GM21576 (cell line): ENCODE measurements around the gene PTPRG.
A peak's percentile ranks its signal among the peaks of the same experiment; 100 is the strongest.

Experiments
- ATAC-seq: cut with Tn5 transposase; IDR thresholded peaks from one replicate; pipeline ENCODE4 v1.9.1; 2021; ENCODE audit warnings: mild to moderate bottlenecking, moderate library complexity; ENCODE audit not compliant: unreplicated experiment

PTPRG gene

DNA sequence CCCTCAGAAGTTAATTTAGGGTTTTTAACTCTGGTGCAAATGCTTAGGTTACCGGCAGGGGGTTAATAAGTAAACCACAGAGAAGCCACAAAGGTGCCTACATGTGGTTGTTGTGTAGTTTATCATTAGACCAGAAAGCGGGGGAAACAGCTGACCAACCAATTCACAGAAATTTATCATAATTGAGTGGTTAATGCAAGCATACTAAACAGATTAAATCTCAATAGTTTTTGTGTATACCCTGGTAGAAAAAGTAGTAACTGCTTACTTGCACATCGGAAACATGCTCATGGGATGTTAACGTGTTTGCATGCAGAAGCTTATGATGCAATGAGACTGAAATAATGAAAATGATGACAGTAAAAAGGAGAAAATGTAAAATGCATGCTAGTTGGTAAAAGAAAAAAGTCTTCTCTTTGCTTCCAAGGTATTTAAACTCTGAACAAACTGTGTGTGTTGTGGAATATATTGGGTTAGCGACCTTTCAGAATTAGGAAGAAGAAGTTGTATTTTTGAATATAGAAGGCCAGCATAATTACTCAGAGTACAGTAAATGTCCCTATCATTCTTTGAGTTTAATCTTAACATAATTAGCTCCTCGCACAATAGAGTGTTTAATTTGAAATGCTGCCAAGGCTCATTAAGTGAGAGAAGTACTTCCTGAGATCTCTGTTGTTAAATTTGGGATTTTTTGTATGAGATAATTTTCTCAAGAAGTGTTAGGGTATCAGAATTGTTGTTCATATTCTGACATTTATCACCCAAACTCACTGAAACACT lies 316.2 kb downstream of the PTPRG start:
- ATAC-seq, result peak; percentile 96

DNA sequence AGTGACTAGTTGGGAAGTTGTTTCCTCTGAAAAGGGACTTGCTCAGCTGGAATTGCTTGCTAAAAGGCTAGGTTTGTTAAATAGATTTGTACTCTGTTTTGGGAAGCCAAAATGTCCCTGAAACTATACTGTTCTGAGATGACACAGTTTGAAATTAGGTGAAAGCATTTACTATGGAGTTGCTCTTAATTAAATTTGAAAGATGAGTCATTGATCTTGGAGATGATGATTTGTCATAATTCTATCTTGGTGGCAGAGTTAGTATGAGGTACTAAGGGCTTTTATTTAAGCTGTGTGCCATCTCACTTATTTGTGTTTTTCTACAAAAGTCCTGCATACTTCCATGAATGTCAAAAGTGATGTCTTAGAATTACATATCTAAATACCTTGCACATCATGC lies 320.9 kb downstream of the PTPRG start:
- no peak for ATAC-seq

DNA sequence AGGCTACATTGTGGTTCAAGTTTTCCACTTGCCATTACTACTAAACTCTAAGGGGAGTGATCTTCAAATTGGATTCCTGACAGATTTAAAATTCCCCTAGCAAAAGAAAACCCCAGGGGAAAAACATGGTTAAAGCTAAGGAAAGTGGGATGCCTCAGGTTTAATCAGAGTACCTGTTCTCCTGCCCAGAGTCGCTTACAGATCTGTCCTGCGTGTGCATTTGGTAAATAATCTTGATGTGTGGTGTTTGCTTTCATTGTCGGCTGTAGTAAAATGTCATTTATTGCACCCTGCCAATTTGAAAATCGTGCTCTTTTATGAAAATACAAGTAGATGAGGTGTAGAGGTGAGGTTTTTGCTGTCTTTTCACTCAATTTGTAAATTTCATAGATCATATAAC lies 323.4 kb downstream of the PTPRG start:
- no peak for ATAC-seq

DNA sequence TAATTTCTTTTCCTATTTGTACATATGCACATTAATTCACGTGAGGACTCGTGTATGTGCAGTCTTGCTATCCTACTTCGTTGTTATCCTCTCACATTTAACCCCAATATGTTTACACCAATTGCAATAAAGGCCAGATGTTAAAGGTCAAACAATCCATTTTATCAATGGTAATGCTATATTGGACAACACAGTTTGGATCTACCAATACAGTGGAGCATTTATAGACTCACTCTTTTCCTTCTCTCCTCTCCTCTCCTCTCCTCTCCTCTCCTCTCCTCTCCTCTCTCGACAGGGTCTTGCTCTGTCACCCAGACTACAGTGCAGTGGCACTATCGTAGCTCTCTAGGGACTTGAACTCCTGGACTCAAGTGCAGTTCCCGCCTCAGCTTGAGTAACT lies 324.0 kb downstream of the PTPRG start:
- no peak for ATAC-seq

GRCh38 chr3:61887206-61887605 lies 325.8 kb downstream of the PTPRG start:
- no peak for ATAC-seq

GRCh38 chr3:61889259-61889658 lies 327.9 kb downstream of the PTPRG start:
- ATAC-seq, result no peak

DNA sequence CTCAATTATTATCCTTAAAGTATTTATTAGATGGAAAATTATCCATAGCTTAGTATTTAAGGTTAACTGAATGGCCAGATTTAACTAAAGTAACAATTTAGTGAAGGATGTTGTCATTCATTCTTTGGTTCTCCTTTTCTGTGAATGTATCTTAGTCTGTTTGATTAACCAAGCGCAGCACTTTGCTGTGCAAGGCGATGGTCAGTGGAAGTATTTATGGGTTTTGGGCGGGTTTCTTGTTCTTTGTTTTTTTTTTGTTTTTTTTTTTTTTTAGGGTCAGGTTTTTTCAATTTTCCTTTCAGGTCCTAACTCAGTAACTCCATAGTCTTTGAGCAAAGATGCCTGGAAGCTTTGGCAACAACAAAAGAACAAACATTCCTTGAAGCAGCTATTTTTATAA lies 328.8 kb downstream of the PTPRG start:
- ATAC-seq, result no peak

DNA sequence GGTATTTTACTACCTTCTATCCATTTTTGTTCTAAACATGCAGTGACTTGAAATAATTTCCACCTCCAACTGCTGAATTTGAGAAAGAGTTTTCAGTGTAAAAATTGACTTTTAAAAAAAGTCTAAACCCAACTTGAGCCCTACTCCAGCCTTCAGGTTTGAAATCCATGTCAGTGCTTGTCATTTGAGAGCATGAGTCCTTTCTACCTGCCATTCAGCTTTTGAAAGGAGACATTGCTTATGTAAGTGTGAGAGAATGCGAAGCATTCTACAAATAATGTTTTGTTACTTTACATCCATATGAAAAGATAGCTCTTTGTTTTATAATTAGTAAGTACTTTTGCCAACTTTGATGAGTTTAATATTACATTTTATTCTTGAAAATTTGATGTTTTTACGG lies 329.2 kb downstream of the PTPRG start:
- ATAC-seq, result no peak

DNA sequence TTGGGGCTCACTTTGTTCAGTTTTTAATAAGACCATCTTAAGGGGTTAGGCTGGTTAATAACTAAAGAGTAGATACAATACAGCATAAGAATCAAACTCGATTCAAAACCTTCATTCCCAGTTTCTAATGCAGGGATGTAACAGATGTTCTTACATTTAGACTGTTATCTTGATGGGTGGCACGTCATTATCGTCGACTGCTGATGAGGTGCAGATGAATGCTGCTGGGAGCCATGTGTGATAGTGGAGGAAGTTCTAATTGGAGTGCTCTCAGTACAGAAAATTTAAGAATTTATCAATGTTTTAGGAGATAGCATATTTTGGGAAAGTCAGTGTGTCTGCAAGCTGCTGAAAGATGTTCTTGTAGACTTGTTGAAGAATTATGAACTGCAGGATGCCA lies 331.5 kb downstream of the PTPRG start:
- no peak for ATAC-seq

GRCh38 chr3:61893840-61894566 lies 332.6 kb downstream of the PTPRG start:
- no peak for ATAC-seq

GRCh38 chr3:61894988-61895935 lies 333.9 kb downstream of the PTPRG start:
- peak; percentile 98 for ATAC-seq

GRCh38 chr3:61896251-61896650 lies 334.9 kb downstream of the PTPRG start:
- no peak for ATAC-seq

- no peak for ATAC-seq
These were observed 336.5 kb downstream of the PTPRG start for GRCh38 chr3:61897848-61898247.

GRCh38 chr3:61899700-61900462 lies 338.5 kb downstream of the PTPRG start:
- no peak for ATAC-seq

- ATAC-seq, result no peak
These were observed 340.1 kb downstream of the PTPRG start for GRCh38 chr3:61901496-61901895.

- no peak for ATAC-seq
These were observed 340.6 kb downstream of the PTPRG start for GRCh38 chr3:61901986-61902385.

DNA sequence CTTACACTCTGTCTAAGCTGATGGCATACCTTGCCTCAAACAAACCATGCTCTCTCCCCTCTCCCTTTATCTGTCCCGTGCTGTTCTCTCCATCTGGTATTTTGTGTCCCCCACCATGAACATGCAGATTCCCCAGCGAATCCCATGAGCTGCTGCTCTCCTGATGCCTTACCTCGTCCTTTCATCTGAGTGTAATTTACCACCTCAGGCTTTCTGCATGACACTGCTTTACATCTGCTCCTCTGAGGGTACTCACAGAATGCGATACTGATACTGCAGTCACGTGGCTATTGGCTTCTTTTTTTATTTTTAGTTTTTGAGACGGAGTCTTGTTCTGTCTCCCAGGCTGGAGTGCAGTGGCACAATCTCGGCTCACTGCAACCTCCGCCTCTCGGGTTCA lies 341.7 kb downstream of the PTPRG start:
- ATAC-seq, result no peak

DNA sequence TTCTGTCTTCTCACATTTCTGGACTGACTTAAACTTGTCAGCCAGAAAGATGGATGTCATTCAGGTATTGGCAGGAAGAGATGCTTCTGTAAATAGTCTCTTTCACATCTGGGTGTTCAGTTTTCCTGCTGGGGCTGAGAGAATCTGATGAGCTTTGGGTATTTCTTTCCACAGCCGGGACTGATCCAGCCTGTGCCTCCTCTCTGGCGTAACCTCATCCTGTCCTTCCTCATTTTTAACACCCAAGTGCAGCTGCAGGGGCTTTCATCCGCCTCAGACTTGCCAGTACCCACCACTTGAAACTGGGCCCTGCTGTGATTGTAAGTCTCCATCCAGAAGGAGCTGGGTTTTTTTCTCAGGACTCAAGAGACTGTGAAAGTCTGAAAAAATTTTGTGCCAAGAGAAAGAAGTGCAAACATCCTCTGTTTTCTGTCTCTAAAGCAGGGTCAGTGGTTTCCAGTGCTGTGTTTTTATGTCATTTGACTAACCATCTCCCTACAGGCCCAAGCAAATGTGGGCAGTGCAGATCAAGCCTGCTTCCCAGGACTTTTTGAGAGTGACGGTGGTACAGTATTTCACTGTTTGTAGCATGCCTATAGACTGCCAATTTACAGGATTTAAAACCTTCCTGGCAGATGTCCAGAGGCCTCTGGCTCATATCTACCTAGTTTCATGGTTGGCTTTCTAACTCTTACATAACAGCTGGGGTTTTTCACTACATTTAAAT lies 342.7 kb downstream of the PTPRG start:
- ATAC-seq, result no peak

- no peak for ATAC-seq
These were observed 345.9 kb downstream of the PTPRG start for GRCh38 chr3:61907210-61907795.

DNA sequence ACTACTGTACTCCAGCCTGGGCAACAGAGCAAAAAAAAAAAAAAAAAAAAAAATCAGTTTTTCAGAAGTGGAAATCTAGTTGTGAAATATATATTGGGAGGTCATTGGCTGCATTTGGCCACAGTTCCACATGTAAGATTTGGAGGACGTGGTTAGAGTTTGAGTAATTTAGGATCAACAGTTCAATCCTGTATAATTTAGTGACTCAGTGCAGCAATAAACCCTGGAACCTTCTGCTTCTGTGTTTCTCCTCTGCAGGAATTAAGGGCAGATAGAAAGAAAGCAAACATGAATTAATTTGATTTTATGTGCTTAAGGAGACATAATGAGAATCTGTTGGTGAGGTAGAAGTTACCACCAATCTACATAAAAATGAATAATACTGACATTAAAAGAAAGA lies 347.0 kb downstream of the PTPRG start:
- no peak for ATAC-seq
